Spleen (tissue), 7 donors: Measurements from ENCODE around the gene RHCE.
"Not testable (repeated sequence)": the region's sequence is repeated elsewhere in the genome, so short reads cannot be mapped to it uniquely, and the experiment has no call there.

Source experiments
- CTCF ChIP-seq, 11 experiments: fragments of 200-600 bp in 7 of 11; fragments of 450-650 bp in 4 of 11; sonication (generic) in 4 of 11; IDR thresholded peaks in 8 of 11; conservative IDR thresholded peaks in 3 of 11; 1 replicate in 7 of 11; 2 replicates in 4 of 11; pipeline versions ENCODE4 v1.4.0 to v1.8.0; 2016 to 2021; ENCODE audit warnings: antibody characterized with exemption in 11 of 11, inconsistent platforms in 4 of 11, mild to moderate bottlenecking in 1 of 11
- POLR2A ChIP-seq, 3 donors: fragments of 450-650 bp; IDR thresholded peaks; one replicate each; pipeline ENCODE4 v1.5.1; 2017; ENCODE audit warnings: antibody characterized with exemption in 3 of 3, mild to moderate bottlenecking in 1 of 3
- donor health status: DM: no; HTN: no; CAD: no; lungs with moderate emphysema.
- donor health status: DM: no; HTN: no; CAD: no.
- donor health status: DM: no; HTN: no; CAD: no.

- not testable (repeated sequence) for TF ChIP-seq CTCF (IDR thresholded peaks at IDR 0.05 in 8 of 11, conservative IDR thresholded peaks at IDR 0.05 in 3 of 11); POLR2A (IDR thresholded peaks at IDR 0.05)
Observed at GRCh38 chr1:25378367-25378766, 42.3 kb downstream of the RHCE start.
